ENCODE results near the gene GALNT18.

- no peak for TF ChIP-seq TAF1 (IDR thresholded peaks at IDR 0.05; ENCODE audit: low read depth)
- TF ChIP-seq EP300 (IDR thresholded peaks at IDR 0.05; ENCODE audit: borderline replicate concordance): no peak
- TF ChIP-seq YY1 (IDR thresholded peaks at IDR 0.05; ENCODE audit: low read depth): no peak
- no peak for TF ChIP-seq CEBPB (IDR thresholded peaks at IDR 0.05)
- TF ChIP-seq CREB1 (IDR thresholded peaks at IDR 0.05; ENCODE audit: low read depth): no peak
Observed at GRCh38 chr11:11442791-11443190, 179.0 kb downstream of the GALNT18 start.

All from Ishikawa (cell line).